A172 (cell line): ENCODE results near the gene PDE4D. TPM values are rescaled to one million over a fixed set of nuclear protein-coding genes. Genes with fewer than 3 reads are reported as not detected.
"Not testable (repeated sequence)": the region's sequence is repeated elsewhere in the genome, so short reads cannot be mapped to it uniquely, and the experiment has no call there.

Experiments
- DNase-seq: peaks from one replicate; pipeline ENCODE4 v3.0.0-alpha.2; 2015; ENCODE audit warnings: low spot score
- total RNA-seq: library from RNA; depleted of rRNA; stranded (reverse); fragments of >200 nt; shearing (Covaris generic); gene quantifications from 2 replicates; pipeline ENCODE4 v1.2.3, GENCODE V29; 2014

Gene PDE4D
- total RNA-seq, 1 experiment from 2014 or later = 7.6 TPM

DNA sequence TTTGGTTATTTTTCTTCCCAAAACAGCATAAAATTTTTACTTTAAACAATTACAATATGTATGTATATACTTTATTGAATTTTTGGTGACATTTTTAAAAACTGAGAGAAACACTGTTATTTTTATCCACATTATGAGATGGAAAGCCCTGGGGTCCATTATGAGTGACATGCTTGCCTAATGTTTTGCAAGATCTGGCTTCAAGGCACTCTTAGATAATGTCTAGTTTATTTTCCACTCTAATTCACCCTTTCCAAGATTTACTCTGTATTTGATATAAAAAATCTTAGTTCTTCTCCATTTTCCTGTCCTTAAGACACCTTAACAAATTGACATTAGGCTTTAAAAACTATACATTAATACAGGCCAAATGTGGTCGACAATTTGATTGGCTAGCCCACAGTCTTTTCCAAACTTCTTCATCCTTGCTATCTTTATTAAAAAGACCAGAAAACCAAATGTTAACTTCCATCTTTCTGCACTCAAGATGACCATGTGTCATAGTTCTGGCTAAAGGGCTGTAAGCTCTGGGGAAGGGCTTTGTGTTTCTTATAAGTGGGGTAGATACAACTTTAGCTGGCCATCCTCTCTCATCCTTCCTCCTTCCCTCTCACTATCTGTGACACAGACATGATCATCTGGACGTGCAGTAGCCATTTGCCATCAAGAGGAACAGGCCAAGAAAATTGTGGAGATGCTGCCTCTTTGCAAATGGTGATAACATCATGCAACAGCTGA lies 561.1 kb downstream of the PDE4D start:
- DNase-seq = no peak

DNA sequence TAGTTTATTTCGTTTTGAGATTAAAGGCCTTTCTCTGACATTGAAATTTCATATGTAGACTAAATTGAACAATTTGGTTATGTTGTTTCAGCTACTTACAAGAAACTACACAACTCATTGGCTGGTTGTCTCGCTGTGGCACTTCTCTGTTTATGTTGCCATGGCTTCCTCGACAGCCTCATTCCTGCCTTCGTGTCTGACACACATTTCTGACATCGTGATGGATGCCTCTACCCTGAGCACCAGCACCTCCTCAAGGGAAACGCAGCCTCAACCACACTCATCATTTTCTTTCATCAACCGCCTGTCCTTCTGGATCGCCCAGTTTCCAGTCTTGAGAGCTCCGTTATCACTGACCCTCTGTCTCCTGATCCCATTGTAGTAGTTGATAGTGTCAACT lies 562.8 kb downstream of the PDE4D start:
- DNase-seq = no peak

DNA sequence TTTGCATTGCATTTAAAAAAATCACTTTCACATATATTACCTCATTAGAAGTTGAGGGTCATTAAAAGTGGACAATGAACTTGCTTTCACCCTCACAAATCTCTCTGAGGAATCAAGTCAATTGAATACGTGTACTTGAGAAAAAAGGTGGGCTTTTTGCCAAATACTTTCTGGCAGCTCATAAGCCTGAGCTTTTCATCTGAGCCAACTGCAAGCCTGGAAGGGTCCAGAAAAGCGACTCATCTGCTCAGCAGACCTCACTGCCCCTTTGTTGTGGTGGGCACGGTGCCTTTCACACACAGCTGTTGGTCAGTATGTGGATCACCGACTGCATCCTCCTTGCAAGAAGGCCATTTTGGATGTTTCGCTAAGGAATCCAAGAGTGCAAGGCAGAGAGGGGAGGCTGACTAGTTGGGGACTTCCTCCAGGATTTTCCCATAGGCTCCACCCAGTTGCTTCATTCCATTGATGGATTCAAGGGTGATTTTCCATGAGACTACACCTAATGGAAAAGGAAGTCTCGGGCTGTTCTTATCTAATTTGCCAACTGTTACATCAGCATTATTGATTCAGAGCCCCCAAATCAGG lies 564.7 kb downstream of the PDE4D start:
- DNase-seq = peak; percentile 52

DNA sequence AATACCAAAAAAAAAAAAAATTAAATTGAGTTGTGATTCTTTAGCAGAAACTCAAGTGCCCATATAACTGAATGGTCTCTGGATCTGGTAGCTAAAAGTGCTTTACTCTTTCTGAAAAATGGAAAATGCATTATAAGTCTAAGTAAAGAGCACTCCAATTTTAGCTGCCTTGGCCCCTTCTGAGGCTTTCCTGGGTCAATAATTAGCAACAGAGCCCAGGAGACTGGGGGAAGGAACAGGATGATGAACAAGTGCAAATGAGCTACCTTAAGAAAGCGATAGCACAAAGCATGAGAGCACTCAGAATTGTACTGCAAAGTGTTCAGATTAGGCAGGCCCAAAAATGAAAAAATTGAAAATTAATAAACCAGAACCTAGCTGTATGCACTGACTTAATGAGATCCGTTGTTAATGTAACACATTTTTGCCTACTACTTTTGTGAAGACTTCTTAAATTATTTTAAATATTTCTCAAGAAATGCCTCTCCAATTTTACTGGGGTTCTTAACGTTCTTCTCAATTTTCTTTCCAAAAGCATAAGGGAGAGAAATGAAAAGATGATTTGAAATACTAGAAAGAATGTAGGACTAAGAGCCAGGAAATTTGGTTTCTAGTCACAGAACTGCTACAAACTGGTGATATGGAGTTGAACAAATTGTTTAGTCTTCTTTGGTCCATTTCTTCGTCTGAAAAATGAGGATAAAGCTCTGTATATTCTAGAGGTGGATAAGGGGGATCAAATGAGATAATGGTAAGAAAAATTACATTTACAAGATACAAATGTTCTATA lies 566.1 kb downstream of the PDE4D start:
- DNase-seq = no peak

DNA sequence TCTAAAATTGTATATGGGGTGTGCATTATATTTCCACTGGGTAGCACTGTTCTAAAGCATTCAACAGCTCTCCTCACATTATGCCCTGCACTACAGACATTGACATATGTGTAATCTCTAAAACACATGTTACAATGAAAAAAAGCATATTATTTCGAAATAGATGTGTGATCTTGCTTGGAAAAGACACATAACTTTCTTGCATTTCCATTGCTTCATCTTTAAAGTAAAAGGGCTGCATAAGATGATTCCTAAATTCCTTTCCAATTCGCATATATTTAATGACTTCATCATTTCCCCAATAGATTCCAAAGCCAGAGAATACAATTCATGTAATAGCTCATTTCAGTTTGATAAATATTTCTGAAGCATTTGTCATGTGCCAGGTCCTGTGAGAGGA lies 566.9 kb downstream of the PDE4D start:
- no peak for DNase-seq

DNA sequence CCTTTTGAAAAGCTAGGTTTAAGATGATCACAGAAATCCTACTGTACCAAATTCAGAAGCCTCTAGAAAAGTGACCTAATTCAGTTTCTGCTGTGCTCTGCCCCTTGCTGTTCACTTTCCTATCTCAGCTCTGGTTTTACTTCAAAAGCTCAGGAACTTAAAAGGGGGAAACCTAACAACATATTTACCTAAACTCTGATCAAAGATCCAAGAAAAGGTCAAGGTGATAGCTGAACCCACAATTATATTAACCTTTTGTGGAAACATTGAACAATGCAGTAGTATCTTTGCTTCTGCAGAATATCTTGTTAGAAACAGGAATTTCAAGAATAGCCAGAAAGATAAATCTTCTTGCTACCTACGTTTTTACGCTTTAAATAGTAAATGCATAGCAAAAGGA lies 568.5 kb downstream of the PDE4D start:
- no peak for DNase-seq

- no peak for DNase-seq
Observed at GRCh38 chr5:59322894-59323293, 570.6 kb downstream of the PDE4D start.

DNA sequence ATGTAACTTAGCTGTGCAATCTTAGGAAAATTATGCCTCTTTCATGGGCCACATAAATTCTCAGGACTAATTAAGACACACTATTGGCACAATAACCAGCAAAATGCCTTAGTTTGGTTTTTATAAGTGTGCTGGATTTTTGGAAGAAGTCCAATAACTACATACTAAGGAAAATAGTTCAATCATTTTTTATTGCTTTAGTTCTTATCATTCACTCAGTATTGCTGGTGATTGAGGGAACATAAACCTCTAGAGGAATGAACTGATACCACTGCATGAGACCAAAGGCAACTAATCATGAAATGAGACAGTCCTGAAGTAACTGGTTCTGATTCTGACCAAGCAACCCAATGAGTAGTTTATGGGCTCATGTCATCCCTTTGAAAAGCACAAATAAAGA lies 571.5 kb downstream of the PDE4D start:
- no peak for DNase-seq

DNA sequence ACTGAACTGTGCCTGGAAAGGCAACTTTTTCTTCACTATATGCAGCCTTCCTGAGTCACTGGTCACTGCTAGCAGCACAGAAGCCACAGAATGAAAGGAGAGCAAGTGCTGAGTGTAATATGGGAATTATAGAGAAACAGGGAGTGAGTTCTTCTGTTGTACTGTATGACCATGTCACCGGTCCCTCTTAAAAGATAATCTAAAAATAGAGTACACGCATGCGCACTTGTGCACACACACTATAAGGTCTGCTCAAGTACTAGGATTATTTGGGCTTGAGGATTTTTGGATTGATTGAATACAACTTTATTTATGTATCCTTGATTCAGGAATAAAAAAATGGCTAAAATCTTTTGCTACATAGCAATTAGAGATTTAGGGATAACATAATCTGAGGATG lies 571.9 kb downstream of the PDE4D start:
- DNase-seq = no peak

DNA sequence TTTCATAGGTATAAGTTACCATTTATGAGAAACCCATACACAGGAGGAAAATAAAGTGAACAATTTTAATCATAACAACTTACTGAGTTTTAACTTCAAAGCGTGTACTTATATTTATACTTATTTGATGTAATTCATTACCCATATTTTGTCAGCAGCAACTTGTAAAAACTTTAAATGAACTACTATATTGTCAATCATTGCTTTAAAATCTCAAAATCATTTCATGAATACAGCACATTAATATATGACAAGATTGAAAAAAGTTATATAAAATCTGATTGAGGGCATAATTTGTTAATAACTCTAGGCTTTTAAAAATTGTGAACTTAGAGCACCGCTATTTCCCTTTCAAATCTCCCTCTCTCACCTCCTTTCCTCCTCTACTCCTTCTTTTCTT lies 573.1 kb downstream of the PDE4D start:
- no peak for DNase-seq

DNA sequence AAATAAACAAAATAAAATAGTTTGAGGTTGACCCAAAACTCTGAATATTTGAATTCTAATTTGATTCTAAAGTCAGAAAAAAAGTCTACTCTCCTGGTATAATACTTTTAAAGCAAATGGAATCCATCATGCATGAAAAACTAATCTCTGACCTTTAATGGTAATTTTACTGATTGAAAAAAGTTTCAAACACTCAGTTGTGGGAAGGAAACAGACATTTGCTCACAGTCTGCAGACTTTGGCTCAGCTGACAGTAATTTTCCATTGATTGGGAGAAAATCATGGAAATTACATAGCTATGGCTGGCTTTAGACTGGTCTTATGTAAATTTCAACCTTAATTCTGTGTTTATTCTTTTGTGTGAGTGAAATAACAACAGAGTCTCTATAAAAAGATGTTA lies 574.3 kb downstream of the PDE4D start:
- no peak for DNase-seq

DNA sequence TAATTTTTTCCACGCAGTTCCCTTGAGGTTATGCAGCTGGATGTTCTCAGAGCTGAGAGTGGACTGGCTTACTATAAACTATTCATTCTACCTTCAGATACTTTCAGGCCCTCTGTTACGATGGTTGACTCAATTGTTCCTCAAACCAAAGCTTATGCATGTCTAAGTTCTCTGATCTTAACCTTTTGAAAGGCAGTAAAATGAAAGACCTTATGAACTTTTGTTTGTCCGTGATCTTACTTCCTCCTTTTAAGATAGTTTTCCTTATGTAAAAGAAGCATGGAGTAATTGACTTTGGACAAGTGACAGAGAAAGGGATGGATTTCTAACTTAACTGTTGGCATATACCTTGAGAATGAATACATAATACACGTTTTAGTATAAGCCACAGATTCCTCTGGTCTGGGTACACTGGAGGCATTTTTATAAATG lies 575.7 kb downstream of the PDE4D start:
- DNase-seq = no peak

- DNase-seq = no peak
Observed at GRCh38 chr5:59317023-59317773, 576.3 kb downstream of the PDE4D start.

DNA sequence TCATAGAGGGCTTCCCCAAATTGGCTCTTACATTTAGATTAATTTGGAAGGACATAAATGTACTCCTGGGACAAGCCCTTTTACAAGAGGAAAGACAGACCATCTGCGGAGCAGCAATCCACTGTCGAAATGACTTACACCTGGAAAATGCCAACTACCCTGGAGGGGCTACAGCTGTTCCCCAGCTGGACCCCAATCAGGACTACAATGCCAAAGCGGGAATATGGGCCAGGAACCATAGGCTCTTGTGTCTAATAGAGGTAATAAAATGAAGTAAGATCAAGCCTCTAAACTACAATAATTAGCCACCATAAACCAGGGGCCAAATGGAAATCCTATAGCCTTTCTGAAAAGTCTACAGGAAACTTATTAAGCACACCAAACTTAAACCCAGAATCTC lies 581.3 kb downstream of the PDE4D start:
- DNase-seq = no peak

- DNase-seq = not testable (repeated sequence)
Observed at GRCh38 chr5:59308685-59309084, 584.8 kb downstream of the PDE4D start.

DNA sequence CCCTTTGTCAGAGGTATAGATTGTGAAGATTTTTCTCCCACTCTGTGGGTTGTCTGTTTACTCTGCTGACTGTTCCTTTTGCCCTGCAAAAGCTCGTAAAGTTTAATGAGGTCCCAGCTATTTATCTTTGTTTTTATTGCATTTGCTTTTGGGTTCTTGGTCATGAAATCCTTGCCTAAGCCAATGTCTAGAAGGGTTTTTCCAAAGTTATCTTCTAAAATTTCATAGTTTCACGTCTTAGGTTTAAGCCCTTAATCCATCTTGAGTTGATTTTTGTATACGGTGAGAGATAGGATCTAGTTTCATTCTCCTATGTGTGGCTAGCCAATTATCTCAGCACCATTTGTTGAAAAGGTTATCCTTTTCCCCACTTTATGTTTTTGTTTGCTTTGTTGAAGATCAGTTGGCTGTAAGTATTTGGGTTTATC lies 590.2 kb downstream of the PDE4D start:
- DNase-seq = not testable (repeated sequence)

GRCh38 chr5:59302509-59302908 lies 591.0 kb downstream of the PDE4D start:
- not testable (repeated sequence) for DNase-seq

DNA sequence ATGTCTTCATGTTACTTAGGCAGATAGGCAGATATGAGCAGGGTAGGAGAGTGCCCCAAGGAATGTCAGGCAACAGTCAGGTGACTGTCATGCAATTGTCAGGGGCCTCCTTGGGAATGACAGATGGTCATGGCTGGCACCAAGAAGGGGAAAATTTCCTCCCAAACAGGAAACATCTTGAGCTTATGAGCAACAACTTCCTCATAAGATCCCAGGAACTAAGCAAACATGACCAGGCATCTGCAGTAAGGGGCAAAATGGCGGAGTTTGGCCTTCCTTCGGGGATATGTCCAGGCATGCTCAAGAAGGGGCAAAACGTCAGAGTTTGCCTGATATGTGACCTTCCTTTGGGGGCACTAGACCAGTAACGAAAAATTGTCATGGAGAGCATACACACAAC lies 591.8 kb downstream of the PDE4D start:
- no peak for DNase-seq

DNA sequence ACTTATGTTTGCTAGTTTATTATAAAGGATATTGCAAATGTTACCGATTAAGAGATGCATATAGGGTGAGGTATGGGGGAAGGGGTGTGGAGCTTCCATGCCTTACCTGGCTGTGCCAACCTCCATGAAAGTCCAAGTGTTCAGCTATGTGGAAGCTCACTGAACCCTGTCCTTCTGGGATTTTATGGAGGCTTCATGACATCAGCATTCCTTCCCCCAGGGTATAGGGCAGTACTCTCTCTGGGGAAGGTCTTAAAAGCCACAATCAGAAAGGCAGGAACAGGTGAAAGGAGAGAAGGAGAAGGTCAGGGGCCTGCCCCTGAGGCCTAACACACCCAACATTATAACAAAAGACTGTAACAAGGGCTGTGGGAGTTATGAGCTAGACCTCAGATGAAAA lies 592.6 kb downstream of the PDE4D start:
- no peak for DNase-seq

DNA sequence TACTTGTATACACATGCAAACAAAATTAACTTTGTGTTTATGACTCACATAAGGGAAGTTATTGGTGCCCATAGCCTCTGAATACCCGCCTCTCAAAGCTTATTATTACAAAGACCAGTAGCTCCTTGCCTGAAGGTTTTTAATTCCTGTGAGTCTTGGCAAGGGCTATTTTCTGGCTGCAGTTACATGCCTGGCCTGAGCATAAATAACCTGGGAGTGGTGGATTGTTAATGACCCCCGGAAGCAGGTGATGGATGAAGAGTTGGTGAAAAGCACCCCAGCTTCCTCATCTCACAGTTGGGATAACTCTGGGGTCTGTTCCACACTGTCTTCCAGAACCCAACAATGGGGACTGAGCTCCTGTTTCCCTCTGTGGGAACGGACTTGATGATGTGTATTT lies 594.5 kb downstream of the PDE4D start:
- no peak for DNase-seq

- peak; percentile 45 for DNase-seq
Observed at GRCh38 chr5:59296317-59297264, 596.9 kb downstream of the PDE4D start.
